K562 (cell line): ENCODE results near the gene PLEKHA6. TPM values are rescaled to one million over a fixed set of nuclear protein-coding genes. Genes with fewer than 3 reads are reported as not detected.

Source experiments
- ATAC-seq: fragments of 200-7000 bp; cut with Tn5 transposase; 3 replicates; pipeline ENCODE4 v1.9.1; 2020; ENCODE audit warnings: moderate library complexity
- BruUV-seq: library from RNA; stranded (reverse); fragments of 400-500 nt; replicated peaks from 2 replicates; lab custom pipeline; 2021; lab: Mats Ljungman, UMichigan
- CTCF ChIA-PET: fragments of 300-600 bp; formaldehyde crosslinking; extraction: SDS; loops from one replicate; lab custom pipeline; 2021; ENCODE audit warnings: low intra/inter-chr PET ratio; lab: Yijun Ruan, JAX
- POLR2A ChIA-PET: fragments of 300-600, 350-650 bp; sonication (Branson Sonifier 250); formaldehyde crosslinking; extraction: SDS; loops from one replicate; lab custom pipeline; 2021; ENCODE audit warnings: antibody characterized with exemption, inconsistent platforms; lab: Yijun Ruan, JAX
- DNase-seq, 4 experiments: peaks; one replicate each; pipeline versions ENCODE4 v3.0.0 to v3.0.0-alpha.2; 2011 to 2018; ENCODE audit warnings: low spot score in 3 of 4, mixed read lengths in 3 of 4; ENCODE audit errors: extremely low read depth in 1 of 4
- FAIRE-seq: peaks from 2 replicates; lab custom pipeline; 2011; peaks lifted over from hg19 to GRCh38; lab: Jason Lieb, UNC
- H2AFZ ChIP-seq: 2 replicates; pipeline ENCODE4 v1.6.0; 2011; ENCODE audit warnings: low read depth, low read length, control low read depth, inconsistent platforms
- H3K27ac ChIP-seq: fragments of 200-600 bp; 3 replicates; pipeline ENCODE4 v1.8.0; 2011; ENCODE audit warnings: low read depth, mild to moderate bottlenecking, control low read depth, inconsistent platforms, low read length, moderate library complexity, mixed read lengths; ENCODE audit errors: extremely low read depth
- H3K27me3 ChIP-seq, 2 experiments: fragments of 300-600 bp in 1 of 2; 2 replicates in 1 of 2; 3 replicates in 1 of 2; pipeline versions ENCODE4 v1.6.0 to v1.8.0; 2011; ENCODE audit warnings: inconsistent platforms in 2 of 2, low read length in 2 of 2, mild to moderate bottlenecking in 1 of 2, mixed read lengths in 1 of 2, moderate library complexity in 1 of 2; ENCODE audit not compliant: control insufficient read depth in 2 of 2, insufficient read depth in 2 of 2
- H3K36me3 ChIP-seq: fragments of 300-600 bp; 3 replicates; pipeline ENCODE4 v1.8.0; 2011; ENCODE audit warnings: mild to moderate bottlenecking, low read length, inconsistent platforms; ENCODE audit not compliant: control insufficient read depth, insufficient read depth
- H3K4me1 ChIP-seq, 2 experiments: fragments of 200-600 bp in 1 of 2; replicated peaks in 1 of 2; 2 replicates in 1 of 2; 3 replicates in 1 of 2; pipeline versions ENCODE4 v1.5.1 to v1.8.0; 2011; ENCODE audit warnings: inconsistent platforms in 2 of 2, low read length in 2 of 2, mild to moderate bottlenecking in 1 of 2, mixed read lengths in 1 of 2, moderate library complexity in 1 of 2; ENCODE audit not compliant: control insufficient read depth in 2 of 2, insufficient read depth in 2 of 2
- H3K4me2 ChIP-seq: 2 replicates; pipeline ENCODE4 v1.6.1; 2011; ENCODE audit warnings: low read length, control low read depth, inconsistent platforms, mixed read lengths; ENCODE audit not compliant: insufficient read depth
- H3K4me3 ChIP-seq: fragments of 200-600 bp; sonication (generic), shearing (Covaris generic); 2 replicates; pipeline ENCODE4 v1.5.1; 2016; ENCODE audit warnings: control low read depth, inconsistent platforms
- H3K79me2 ChIP-seq: fragments of 200-600 bp; 3 replicates; pipeline ENCODE4 v1.8.0; 2011; ENCODE audit warnings: low read length, inconsistent platforms; ENCODE audit not compliant: control insufficient read depth, insufficient read depth
- H3K9ac ChIP-seq, 2 experiments: 2 replicates each; pipeline versions ENCODE4 v1.6.0 to v1.6.1; 2011; ENCODE audit warnings: low read depth in 2 of 2, low read length in 2 of 2, control low read depth in 1 of 2, inconsistent platforms in 1 of 2, mild to moderate bottlenecking in 1 of 2, mixed read lengths in 1 of 2; ENCODE audit not compliant: insufficient read depth in 1 of 2
- H3K9me1 ChIP-seq: one replicate; pipeline ENCODE4 v1.6.0; 2011; ENCODE audit warnings: inconsistent platforms, mild to moderate bottlenecking, low read length, moderate library complexity; ENCODE audit not compliant: control insufficient read depth, insufficient read depth
- H3K9me3 ChIP-seq: replicated peaks from 2 replicates; pipeline ENCODE4 v1.5.1; 2011; ENCODE audit warnings: low read depth, low read length, inconsistent platforms; ENCODE audit not compliant: control insufficient read depth, insufficient read depth
- H4K20me1 ChIP-seq: replicated peaks from 2 replicates; pipeline ENCODE4 v1.6.1; 2011; ENCODE audit warnings: low read length, inconsistent platforms, mixed read lengths; ENCODE audit not compliant: control insufficient read depth, insufficient read depth
- ARID3A ChIP-seq: IDR thresholded peaks from 2 replicates; pipeline ENCODE4 v1.6.1; 2012; ENCODE audit warnings: low read depth, low read length, improper control_type of control experiment, borderline replicate concordance
- CHCHD3 ChIP-seq: fragments of 250-450 bp; sonication (Bioruptor Pico); IDR thresholded peaks from 2 replicates; pipeline ENCODE4 v2.1.2; 2022; ENCODE audit warnings: mild to moderate bottlenecking
- NCOA6 ChIP-seq: fragments of 450-650 bp; IDR thresholded peaks from 2 replicates; pipeline ENCODE4 v1.6.1; 2017; ENCODE audit warnings: mild to moderate bottlenecking
- RNF2 ChIP-seq: sonication (generic); IDR thresholded peaks from 2 replicates; pipeline ENCODE4 v1.6.1; 2016
- TEAD2 ChIP-seq: fragments of 450-650 bp; IDR thresholded peaks from 2 replicates; pipeline ENCODE4 v1.6.1; 2016; ENCODE audit warnings: missing genetic modification characterization, control low read depth, missing compliant biosample characterization
- ZNF121 ChIP-seq: sonication (generic); formaldehyde crosslinking; conservative IDR thresholded peaks from 2 replicates; pipeline ENCODE4 v1.8.0; 2022; ENCODE audit warnings: missing genetic modification reagents
- ZNF184 ChIP-seq: sonication (generic); formaldehyde crosslinking; IDR thresholded peaks from 2 replicates; pipeline ENCODE4 v1.5.0; 2020; ENCODE audit warnings: missing genetic modification reagents
- ZNF224 ChIP-seq: sonication (generic); formaldehyde crosslinking; IDR thresholded peaks from 2 replicates; pipeline ENCODE4 v1.8.0; 2022; ENCODE audit warnings: mild to moderate bottlenecking, missing genetic modification reagents
- ZNF354B ChIP-seq: fragments of 250-450 bp; sonication (Bioruptor Pico); IDR thresholded peaks from 2 replicates; pipeline ENCODE4 v1.4.0; 2020
- ZNF77 ChIP-seq: fragments of 250-450 bp; sonication (Bioruptor Pico); IDR thresholded peaks from 2 replicates; pipeline ENCODE4 v1.5.0; 2020
- WGBS: fragments of 100-300 bp; shearing (Covaris generic); methylation state at CpG from one replicate; pipeline ENCODE4 v1.1.6; 2016; ENCODE audit warnings: low coverage, mixed read lengths; ENCODE audit not compliant: insufficient coverage; ENCODE audit errors: missing lambda C conversion rate; 5-methylcytosine and 5-hydroxymethylcytosine counted together
- in situ Hi-C: fragments of 300-500 bp; cut with MboI; formaldehyde crosslinking; loops from 4 replicates; pipeline ENCODE4 v1.15.0; 2018; ENCODE audit warnings: inconsistent platforms, mixed read lengths
- intact Hi-C: fragments of 100-400 bp; cut with micrococcal nuclease; formaldehyde crosslinking; loops from 2 replicates; pipeline ENCODE4 v1.14.2; 2022
- polyA plus RNA-seq, 8 experiments: library from polyadenylated mRNA; depleted of rRNA in 4 of 8; stranded (reverse) in 5 of 8; unstranded in 3 of 8; fragments of >200 nt; fragmentation: Nextera tagmentation in 2 of 8; fragmentation: Illumina TruSeq in 1 of 8; extraction: Ambion mirVana in 2 of 8; extraction: Trizol in 1 of 8; gene quantifications; 2 replicates each; pipeline versions ENCODE4 v1.2.1 to v1.2.3, GENCODE V29; 2011 to 2014; ENCODE audit warnings: inconsistent platforms in 1 of 8, missing spikeins in 1 of 8
- total RNA-seq, 7 experiments: library from RNA; depleted of rRNA in 6 of 7; stranded (reverse); fragments of >200 nt in 6 of 7; fragmentation: Illumina TruSeq in 2 of 7; extraction: Trizol in 2 of 7; gene quantifications; 2 replicates each; pipeline versions ENCODE4 v1.2.1 to v1.2.3, GENCODE V29; 2011 to 2021; ENCODE audit warnings: low replicate concordance in 1 of 7
- TF ChIP-seq, protein P1 (sequence below): fragments of 450-650 bp; formaldehyde crosslinking; IDR thresholded peaks from 2 replicates; pipeline ENCODE4 v1.4.0; 2020; ENCODE audit warnings: mild to moderate bottlenecking

Gene PLEKHA6
- total and polyA plus RNA-seq, 9 of the 15 experiments (the other 6 are each of a cell fraction or from before 2014, with no cell fraction given) = under 0.01 to 0.33 (median 0.01) TPM; not detected in 4

- CTCF ChIA-PET = no interaction called here
- H3K4me1 ChIP-seq = peaks cover 0 to 23% of the 10 kb centered on the region in 2 experiments; a peak in 4 of 5 replicates
- no peak for ATAC-seq
- peaks cover 27 to 69% of the 10 kb centered on the region in 2 experiments for H3K27me3 ChIP-seq
- H4K20me1 ChIP-seq = no peaks in the 10 kb centered on the region
- H2AFZ ChIP-seq = no peak overlapping the region
- no peak overlapping the region for H3K4me2 ChIP-seq
- 4% methylated on average over 5 of the region's 5 CpGs for WGBS
- no peaks in the 10 kb centered on the region for H3K79me2 ChIP-seq
- BruUV-seq = no TSS peak
- H3K36me3 ChIP-seq = no peaks in the 10 kb centered on the region
- H3K27ac ChIP-seq = no peak overlapping the region
- FAIRE-seq = no peak
- no peak for DNase-seq
- no peak overlapping the region for H3K4me3 ChIP-seq
- TF ChIP-seq NCOA6 = no peak
- no peak for TF ChIP-seq ARID3A
- no peak for TF ChIP-seq ZNF184 (CRISPR knock-in tag)
- TF ChIP-seq, protein P1, sequence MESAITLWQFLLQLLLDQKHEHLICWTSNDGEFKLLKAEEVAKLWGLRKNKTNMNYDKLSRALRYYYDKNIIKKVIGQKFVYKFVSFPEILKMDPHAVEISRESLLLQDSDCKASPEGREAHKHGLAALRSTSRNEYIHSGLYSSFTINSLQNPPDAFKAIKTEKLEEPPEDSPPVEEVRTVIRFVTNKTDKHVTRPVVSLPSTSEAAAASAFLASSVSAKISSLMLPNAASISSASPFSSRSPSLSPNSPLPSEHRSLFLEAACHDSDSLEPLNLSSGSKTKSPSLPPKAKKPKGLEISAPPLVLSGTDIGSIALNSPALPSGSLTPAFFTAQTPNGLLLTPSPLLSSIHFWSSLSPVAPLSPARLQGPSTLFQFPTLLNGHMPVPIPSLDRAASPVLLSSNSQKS (CRISPR knock-in tag) = no peak
- no peak for TF ChIP-seq TEAD2
- no peak for TF ChIP-seq ZNF121 (CRISPR knock-in tag)
- TF ChIP-seq ZNF354B (CRISPR knock-in tag) = no peak
- no peak for TF ChIP-seq ZNF224
- TF ChIP-seq CHCHD3 (CRISPR knock-in tag) = no peak
- no peak for TF ChIP-seq RNF2
- no peak for TF ChIP-seq ZNF77 (CRISPR knock-in tag)
- no peaks in the 10 kb centered on the region for H3K9me3 ChIP-seq
- H3K9ac ChIP-seq = no peak overlapping the region
- peaks cover 3% of the 10 kb centered on the region for H3K9me1 ChIP-seq
- POLR2A ChIA-PET = interaction anchor here (0.7 to 0.8 kb wide), 3 partner anchors 19 to 165 kb away, joined by 3 to 4 read pairs (median 3); no protein-coding TSS in a partner anchor
- in situ Hi-C loops (no loop called here), intact Hi-C loops (no loop called here)
These were observed 41.4 kb downstream of the PLEKHA6 start for GRCh38 chr1:204318324-204318723.
